NOMO-1 treated with DMSO at 0.1 percent for 48 hours (cell line): ENCODE measurements around the gene SYN1.
A peak's percentile ranks its signal among the peaks of the same experiment; 100 is the strongest.

Experiments used
- DNase-seq: peaks from one replicate; lab custom pipeline; 2025; ENCODE audit not compliant: unreplicated experiment; lab: John Stamatoyannopoulos, UW

Gene SYN1

DNA sequence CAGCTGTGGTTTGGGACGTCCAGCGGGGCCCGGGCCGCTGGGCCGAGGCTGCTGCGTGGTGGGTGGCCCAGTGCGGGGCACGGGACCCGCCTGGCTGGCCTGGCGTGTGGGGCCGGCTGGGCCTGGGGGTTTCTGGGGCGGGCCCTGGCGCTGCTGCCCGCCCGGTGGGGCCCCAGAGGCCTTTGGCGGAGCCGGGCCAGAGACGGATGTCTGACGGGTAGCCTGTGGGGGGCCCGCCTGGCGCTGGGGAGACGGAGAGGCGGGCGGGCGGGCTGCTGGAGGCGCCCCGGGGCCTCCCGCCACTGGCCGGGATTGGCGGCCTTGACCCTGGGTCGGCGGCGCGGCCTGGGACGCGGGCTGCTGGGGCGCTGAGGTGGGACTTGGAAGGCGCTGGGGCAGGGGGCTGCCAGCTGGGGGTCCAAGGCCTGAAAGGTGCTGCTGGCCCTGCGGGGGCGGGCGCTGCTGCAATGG is 45.5 kb downstream of the SYN1 start:
- DNase-seq: no peak

DNA sequence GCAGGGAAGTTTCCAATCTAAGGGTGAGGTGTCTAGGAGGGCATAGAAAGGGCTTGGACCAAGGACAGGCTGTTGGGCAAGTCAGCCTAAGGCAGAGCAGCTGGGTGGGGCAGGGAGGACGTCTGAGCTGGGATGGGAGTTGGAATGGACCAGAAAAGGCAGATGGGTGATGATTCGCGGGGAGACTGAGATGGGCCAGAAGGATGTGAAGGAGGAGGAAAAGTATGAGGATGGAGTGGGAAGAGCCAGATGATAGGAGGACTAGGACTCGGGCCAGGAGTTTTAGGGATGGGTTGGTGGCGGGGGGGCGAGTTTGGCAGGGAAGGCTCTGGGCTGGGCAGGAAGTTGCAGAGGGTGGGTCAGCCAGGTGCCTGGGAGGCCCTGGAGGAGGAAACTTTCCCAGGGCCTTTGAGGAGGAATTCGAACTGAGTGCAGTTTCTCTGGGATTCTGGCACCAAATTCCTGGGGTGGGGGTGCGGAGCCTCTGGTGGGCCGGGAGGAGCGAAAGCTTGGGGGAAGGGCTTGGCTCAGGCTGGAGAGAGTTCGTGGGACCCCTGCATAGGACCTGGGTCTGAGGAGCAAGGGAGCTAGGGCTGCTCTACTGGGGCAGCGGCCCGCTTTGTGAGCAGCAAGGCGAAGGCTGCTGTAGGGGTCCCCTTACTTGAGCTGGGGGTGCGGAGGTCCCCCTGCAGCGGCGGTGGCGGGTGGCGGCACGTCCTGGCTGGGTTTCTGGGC is 46.1 kb downstream of the SYN1 start:
- DNase-seq: no peak

DNA sequence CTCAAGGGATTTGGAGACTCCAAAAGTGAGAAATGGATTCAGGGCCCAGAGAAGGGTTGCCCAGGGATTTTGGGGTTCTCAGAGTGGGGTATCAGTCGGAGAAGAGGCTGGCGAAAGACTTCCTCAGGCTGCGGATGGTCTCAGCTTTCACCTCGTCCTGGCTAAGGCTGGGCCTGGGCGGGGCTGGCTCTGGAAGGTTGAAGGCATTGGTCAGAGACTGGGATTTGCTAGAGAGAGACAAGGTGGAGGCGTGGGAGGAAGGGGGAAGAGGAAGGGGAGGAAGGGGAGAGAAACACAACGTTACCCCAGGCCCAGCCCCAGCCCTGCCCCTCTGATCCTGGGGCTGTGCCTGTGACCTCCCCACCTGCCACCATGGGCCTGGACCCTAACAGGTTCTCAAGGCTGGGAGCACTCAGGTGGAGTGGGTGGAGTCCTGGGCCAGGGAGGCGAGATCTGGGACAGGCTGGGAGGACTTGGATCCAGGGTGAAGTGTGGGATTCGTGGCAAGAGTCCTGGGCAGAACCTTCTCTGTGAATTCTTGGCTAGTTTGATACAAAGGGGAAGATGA is 46.8 kb downstream of the SYN1 start:
- DNase-seq: no peak

GRCh38 chrX:47571896-47572295 is 47.8 kb downstream of the SYN1 start:
- DNase-seq: no peak

- no peak for DNase-seq
Measured at GRCh38 chrX:47571215-47571614, 48.4 kb downstream of the SYN1 start.

GRCh38 chrX:47570794-47571193 is 48.9 kb downstream of the SYN1 start:
- no peak for DNase-seq

DNA sequence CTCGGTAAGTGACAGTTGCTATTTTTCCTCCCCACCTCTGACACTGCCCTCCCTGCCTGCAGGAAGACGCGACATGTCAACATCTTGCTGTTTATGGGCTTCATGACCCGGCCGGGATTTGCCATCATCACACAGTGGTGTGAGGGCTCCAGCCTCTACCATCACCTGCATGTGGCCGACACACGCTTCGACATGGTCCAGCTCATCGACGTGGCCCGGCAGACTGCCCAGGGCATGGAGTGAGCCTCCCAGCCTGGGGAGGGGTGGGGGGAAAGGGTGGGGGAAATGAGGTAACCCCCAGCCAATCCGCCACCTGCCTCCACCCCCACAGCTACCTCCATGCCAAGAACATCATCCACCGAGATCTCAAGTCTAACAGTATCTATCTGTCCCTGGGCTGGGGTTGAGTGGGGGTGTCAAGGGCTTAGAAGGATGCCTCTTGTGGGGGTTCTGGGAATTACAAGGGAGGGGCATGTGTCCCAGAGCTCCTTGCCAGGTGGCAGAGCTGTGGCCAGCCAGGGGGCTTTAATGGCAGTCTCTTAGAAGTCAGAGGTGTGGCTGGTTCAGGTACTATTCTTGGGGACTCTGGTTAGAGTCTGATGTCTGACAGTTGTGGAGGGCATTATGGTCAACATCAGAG is 50.9 kb downstream of the SYN1 start:
- peak; percentile 3 for DNase-seq

DNA sequence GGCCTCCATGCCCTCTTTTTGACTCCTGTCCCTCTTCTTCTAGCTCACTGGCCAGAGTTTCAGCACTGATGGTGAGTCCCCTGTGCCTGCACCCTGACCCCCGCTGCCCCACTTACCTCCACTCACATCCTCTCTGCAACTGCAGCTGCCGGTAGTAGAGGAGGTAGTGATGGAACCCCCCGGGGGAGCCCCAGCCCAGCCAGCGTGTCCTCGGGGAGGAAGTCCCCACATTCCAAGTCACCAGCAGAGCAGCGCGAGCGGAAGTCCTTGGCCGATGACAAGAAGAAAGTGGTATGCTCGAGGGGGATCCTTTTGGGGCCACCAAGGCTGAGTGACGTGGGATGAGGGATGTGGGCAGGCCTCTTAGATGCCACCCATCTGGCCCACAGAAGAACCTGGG is 52.8 kb downstream of the SYN1 start:
- no peak for DNase-seq

DNA sequence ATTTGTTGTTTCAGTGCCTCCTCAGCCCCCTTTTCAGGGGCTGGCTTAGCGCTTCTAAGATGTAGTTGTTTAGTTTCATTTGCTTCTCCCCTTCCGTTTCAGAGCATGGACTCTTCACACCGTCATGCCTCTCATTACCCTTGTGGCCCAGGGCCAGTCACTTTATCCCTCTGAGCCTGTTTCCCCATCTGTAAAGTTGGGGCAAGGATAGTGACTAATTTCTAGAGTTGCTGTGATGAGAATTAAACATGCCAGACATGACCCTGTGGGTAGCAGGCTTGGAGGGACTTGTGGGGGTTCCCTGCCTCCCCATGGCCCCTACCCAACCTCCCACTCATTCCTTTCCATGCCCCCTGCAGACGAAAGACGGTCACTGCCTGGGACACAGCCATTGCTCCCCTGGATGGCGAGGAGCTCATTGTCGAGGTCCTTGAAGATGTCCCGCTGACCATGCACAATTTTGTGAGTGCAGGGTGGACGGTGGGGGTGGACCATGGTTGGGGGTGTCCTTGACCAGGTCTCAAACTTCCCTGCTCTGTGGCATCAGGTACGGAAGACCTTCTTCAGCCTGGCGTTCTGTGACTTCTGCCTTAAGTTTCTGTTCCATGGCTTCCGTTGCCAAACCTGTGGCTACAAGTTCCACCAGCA is 55.1 kb downstream of the SYN1 start:
- DNase-seq: no peak

GRCh38 chrX:47563801-47564315 is 55.8 kb downstream of the SYN1 start:
- DNase-seq: no peak

DNA sequence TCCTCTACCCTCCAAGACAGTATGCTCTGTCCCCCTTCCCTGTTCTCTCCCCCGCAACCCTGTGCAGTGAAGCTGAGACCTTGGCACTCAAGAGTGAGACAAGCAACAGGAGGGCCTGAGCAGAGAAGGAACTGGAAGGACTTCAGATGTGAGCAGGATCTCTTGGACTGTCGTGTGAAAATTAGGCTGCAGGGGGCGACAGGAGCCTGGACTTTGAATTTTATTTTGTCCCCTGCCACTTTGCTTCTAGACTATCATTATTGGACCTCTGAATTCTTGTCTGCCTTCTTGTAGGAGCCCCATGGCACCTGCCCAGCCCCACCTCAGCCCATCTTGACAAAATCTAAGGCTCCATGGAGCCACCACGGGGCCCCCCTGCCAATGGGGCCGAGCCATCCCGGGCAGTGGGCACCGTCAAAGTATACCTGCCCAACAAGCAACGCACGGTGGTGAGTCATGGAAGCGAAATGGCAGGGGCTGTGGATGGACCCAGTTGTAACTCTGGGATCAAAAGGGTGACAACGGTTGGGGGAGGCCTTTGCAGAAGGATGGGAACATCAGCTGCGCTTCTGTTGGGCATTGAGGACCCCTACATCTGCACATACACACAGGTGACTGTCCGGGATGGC is 56.9 kb downstream of the SYN1 start:
- DNase-seq: peak; percentile 37

DNA sequence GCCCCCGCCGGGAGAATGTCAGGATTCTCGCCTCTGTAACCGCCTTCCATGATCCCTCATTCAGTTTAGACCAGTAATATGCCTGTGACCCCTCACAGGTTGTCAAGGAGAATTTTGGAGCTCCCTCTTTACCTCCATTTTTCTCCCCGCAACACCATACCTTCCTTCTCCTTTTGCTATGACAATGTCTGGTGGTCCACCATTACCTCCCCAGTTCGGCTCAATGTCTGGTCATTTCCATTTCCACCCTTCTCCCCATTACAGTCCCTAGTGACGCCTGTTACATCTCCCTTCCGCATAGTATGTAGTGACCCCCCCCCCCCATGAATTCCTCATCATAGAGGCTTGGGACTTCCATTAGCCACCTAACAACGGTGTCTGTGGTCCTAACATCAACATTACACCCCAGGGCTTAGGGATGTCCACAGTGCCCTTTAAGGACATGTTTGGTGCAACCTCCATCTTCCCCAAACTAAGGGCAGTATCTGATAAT is 58.0 kb downstream of the SYN1 start:
- no peak for DNase-seq

- DNase-seq: peak; percentile 92
Measured at GRCh38 chrX:47560934-47561658, 58.6 kb downstream of the SYN1 start, which contains the start of gene ARAF. TSS of gene ARAF (plus strand) at chrX:47561205. CDS start at chrX:47562968, 1,763 bp downstream.

DNA sequence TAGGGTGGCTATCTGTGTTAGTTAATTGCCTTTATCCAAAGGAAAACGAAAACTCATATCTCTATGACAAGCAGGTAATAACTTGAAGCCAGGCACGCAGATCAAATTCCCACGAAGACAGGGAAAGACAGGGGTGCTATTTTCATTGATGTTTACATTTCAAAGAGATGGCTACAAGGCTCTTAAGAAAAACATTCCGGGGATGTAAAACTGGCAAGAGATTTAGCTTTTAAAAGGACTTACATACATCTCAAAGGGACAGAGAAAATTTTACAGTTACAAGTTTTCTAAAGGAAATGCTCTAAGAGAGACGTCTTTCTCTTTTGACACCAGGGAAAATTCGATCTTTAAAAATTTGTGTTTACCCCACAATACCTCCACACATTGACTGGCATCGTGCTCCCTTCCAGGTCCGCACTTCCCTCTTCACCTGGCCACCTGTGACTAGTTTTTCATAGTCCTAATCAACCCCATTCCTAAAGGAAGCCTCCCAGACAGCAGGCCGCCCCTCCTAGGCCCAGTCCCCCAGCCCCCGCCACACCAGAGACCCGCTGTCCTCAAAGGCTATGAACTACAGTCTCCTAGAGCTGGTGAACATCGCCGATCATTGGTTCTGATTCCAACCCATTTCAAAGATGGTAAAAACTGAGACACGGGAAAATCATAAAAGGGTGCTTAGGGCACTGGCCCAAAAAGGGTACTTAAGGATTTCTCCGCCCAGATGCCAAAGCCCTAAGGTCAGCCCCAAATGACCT is 59.3 kb downstream of the SYN1 start:
- no peak for DNase-seq

DNA sequence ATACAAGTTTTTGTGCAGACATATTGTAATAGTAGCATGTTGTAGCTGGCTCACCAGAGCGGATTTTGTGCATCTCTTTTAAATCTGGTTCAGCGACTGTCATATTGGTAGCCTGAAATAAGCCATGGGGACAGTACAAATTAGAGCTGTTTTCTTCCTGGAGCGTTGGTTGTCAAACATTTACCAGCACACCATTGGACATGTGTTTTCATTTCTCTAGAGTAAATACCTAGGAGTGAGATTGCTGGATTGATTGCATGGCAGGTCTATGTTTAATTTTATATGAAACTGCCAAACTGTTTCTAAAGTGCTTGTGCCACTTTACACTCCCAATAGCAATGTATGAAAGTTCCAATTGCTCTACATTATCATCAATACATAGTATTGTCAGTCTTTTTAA is 61.2 kb downstream of the SYN1 start:
- no peak for DNase-seq

GRCh38 chrX:47556045-47556623 is 63.5 kb downstream of the SYN1 start:
- peak; percentile 87 for DNase-seq

GRCh38 chrX:47543496-47543895 is 76.2 kb downstream of the SYN1 start:
- DNase-seq: no peak

- peak; percentile 37 for DNase-seq
Measured at GRCh38 chrX:47540754-47541538, 78.7 kb downstream of the SYN1 start.
